HG03196 (cell line): Measurements from ENCODE around the gene MPHOSPH9.
"Not testable (repeated sequence)": the region's sequence is repeated elsewhere in the genome, so short reads cannot be mapped to it uniquely, and the experiment has no call there.

Experiments
- ATAC-seq: cut with Tn5 transposase; IDR thresholded peaks from one replicate; pipeline ENCODE4 v1.9.1; 2021; ENCODE audit not compliant: unreplicated experiment

Gene MPHOSPH9

GRCh38 chr12:123261196-123261595, 28.3 kb upstream of the MPHOSPH9 start:
- no peak for ATAC-seq

GRCh38 chr12:123260081-123260480, 27.1 kb upstream of the MPHOSPH9 start:
- ATAC-seq, result no peak

DNA sequence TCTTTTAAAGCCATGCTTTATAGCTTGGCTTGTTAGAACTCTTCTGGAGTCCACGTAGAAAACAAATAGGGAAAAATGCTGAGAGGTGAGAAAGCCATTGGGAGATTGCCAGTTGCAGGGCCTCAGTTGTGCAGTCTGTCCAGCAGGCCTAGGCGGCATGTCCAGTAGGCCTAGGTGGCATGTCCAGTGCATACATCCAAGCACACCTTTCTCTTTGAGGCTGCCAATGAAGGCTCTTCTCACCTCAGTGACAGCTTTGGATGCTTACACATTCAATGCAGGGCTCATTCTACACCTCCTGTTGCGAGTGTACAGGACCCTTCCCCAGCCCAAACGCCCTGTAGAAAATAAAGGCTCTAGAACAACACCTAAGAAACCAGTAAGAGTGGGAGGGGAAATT, 25.7 kb upstream of the MPHOSPH9 start:
- ATAC-seq, result no peak

GRCh38 chr12:123254853-123255446, 22.0 kb upstream of the MPHOSPH9 start:
- no peak for ATAC-seq

GRCh38 chr12:123253641-123254459, 20.9 kb upstream of the MPHOSPH9 start:
- no peak for ATAC-seq

DNA sequence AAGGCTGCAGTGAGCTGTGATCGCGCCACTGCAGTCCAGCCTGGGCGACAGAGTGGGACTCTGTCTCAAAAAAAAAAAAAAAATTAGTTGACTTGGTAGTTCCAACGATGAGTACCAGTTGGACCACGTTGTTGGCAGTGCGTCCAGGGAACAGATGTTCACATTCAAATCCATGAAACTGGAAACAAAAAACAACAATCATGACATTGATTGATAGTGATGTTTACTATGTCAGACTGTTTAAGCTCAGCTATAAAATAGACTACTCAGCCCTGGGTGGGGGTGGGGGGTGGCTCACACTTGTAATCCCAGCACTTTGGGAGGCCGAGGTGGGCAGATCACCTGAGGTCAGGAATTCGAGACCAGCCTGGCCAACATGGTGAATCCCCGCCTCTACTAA, 19.4 kb upstream of the MPHOSPH9 start:
- ATAC-seq, result not testable (repeated sequence)

DNA sequence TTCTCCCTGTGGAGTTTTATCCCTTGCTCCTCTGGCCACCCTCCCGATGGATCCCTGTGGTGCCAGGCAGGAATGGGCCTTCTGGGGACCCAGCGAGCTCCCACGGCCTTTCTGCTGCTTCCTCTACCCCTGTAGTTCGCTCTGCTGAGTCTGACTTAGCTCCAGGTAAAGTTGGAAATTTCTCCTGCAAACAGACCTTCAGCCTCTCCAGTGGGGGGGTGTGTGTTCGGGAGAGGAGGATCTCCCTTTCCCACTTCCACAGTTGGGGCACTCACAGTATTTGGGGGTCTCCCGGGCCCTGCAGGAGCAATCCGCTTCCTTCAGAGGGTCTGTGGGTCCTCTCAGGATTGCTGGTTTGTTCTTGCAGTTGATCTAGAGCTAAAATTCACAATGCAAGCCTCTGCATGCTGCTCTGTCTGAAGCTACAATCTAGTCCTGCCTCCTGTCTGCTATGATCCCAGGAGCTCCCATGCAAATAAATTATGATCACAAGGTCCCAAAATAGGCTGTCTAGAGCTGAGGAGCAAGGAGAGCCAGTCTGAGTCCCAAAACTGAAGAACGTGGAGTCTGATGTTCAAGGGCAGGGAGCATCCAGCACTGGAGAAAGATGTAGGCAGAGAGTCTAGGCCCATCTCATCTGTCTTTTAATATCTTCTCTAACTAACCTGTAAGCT, 18.6 kb upstream of the MPHOSPH9 start:
- ATAC-seq, result no peak

GRCh38 chr12:123250471-123251383, 17.8 kb upstream of the MPHOSPH9 start:
- no peak for ATAC-seq

DNA sequence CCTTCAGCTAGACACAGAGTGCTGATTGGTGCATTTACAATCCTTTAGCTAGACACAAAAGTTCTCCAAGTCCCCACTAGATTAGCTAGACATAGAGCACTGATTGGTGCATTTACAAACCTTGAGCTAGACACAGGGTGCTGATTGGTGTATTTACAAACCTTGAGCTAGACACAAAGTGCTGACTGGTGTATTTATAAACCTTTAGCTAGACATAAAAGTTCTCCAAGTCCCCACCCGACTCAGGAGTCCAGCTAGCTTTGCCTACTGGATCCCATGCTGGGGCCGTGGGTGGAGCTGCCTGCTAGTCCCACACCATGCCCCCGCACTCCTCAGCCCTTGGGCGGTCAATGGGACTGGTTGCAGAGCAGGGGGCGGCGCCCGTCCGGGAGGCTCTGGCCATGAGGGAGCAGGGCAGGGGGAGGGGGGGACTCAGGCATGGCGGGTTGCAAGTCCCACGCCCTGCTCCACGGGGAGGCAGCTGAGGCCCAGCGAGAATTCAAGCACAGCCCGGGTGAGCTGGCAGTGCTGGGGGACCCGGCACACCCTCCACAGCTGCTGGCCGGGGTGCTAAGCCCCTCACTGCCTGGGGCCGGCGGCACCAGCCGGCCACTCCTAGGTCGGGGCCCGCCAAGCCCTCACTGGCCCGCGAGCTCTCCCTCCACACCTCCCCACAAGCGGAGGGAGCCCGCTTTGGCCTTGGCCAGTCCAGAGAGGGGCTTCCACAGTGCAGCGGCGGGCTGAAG, 16.2 kb upstream of the MPHOSPH9 start:
- not testable (repeated sequence) for ATAC-seq

DNA sequence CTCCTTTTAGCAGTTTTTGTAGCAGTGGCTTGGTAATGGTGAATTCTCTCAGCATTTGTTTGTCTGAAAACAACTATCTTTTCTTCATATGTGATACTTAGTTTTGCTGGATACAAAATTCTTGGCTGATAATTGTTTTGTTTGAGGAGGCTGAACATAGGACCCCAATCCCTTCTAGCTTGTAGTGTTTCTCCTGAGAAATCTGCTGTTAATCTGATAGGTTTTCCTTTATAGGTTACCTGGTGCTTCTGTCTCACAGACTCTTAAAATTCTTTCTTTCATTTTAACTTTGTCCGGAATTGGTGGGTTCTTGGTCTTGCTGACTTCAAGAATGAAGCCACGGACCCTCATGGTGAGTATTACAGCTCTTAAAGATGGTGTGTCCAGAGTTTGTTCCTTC, 15.2 kb upstream of the MPHOSPH9 start:
- not testable (repeated sequence) for ATAC-seq

- no peak for ATAC-seq
Observed at GRCh38 chr12:123245678-123246077, 12.7 kb upstream of the MPHOSPH9 start.

DNA sequence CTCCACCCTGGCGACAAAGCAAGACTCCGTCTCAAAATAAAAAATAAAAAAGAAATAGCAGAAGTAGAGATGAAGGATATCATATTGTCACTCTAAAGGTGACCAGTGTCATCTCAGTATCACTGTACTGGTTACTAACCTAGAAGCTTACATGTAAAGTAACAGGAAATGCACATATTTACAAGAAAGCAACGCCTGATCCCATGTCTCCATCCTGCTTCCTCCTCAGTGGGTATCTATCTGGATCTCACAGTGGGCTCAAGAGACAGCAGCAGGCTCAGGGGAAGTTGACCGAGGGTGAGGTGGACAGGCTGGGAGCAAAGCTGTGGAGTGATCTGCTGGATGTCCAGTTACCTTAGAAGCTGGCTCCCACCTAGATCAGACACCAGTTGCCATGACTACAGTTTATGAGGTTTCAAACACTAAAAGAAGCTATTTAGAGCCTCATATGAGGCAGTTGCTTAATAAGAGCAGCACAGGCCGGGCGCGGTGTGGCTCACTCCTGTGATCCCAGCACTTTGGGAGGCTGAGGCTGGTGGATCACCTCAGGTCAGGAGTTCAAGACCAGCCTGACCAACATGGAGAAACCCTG, 10.8 kb upstream of the MPHOSPH9 start:
- no peak for ATAC-seq

DNA sequence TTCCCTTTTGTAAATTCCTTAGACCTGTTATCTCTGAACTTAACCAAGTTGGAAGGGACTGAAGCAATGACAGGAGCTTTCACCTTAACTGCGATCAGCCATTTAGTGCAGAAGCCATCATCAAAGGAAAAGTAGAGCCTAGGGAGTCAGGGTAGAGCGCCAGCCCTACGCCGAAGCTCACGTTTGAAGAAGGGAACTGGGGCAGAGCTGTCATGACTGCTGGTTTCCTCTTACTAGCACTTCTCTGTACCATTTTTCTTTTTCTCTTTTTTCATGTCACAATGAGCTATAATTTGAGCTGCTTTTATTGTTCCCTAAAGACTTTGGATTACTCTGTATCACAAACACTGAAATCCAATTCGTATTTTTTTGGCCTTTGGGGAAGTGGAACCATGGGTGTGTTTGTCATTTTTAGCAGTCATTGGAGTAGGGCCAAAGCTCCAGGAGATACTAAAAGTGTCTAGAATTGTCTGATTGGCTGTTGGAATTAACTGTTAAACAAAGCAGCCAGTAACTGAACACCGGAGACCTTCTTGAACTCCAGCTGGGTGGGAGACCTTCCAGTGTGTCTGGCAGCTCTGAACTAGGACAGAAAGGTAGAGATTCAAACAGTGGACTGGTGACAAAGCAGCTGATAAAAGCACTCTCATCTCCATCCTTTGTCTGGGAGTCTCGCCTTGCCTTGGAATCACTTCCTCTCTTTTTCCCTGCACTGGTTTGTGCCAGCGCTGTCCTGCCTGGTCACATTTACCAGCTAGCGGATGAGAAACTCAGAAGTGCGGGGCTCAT, 9.4 kb upstream of the MPHOSPH9 start:
- no peak for ATAC-seq

DNA sequence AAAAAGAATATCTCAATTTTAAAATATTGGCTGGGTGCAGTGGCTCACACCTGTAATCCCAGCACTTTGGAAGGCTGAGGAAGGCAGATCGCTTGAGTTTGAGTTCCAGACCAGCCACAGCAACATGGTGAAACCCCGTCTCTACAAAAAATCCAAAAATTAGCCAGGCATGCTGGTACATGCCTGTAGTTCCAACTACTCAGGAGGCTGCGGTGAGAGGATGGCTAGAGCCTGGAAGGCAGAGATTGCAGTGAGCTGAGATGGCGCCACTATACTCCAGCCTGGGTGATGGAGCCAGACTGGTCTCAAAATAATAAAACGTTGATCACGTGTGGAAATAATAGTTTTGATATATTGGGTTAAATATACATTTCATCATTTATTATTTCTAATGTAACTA, 6.0 kb upstream of the MPHOSPH9 start:
- no peak for ATAC-seq

DNA sequence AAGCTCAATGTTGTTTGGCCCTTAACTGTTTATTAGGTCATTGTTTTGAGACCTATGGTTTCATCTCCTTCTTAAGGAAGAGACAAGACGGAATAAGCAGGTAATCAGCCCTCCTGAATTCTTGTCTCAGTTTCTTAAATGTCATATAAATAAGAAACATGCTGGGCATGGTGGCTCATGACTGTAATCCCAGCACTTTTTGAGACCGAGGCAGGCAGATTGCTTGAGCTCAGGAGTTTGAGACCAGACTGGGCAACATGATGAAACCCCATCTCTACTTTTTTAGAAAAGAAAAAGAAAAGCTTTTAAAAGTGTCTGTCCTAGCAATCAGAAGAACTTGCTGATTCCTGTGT, 5.4 kb upstream of the MPHOSPH9 start:
- no peak for ATAC-seq

DNA sequence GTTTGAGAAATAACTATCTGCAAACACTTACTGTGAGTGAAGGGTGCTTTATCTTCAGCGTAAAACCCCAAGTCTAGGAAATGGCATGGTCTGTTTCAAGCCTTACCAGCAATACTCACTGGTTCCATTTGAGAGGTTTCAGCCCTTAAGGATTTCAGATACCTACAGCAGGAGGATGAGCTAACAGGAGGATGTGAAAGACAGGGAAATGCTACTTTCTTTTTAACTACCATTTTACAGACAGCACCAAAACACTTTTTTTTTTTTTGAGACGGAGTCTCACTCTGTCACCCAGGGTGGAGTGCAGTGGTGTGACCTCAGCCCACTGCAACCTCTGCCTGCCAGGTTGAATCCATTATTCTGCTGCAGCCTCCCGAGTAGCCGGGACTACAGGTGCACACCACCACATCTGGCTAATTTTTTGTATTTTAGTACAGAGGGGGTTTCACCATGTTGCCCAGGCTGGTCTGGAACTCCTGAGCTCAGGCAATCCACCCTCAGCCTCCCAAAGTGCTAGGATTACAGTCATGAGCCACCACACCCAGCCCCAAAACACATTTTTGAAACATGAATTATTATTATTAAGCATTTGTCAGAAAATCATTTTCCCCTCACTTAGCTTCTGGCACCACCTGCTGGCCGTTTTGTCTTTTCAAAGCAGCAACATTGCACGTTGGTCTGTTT, 4.8 kb upstream of the MPHOSPH9 start:
- no peak for ATAC-seq

- ATAC-seq, result peak; percentile 9
Observed at GRCh38 chr12:123233505-123234308, 766 bp upstream of the MPHOSPH9 start.

- peak; percentile 2 for ATAC-seq
Observed at GRCh38 chr12:123232472-123232806, 502 bp downstream of the MPHOSPH9 start.
